Left ventricle myocardium inferior (tissue), 1 donor: ENCODE data around the gene TBL1X. TPM values are rescaled to one million over a fixed set of nuclear protein-coding genes. Genes with fewer than 3 reads are reported as not detected.

Source experiments
- DNase-seq: peaks from one replicate; pipeline ENCODE4 v3.0.0-alpha.2; 2020
- H3K27ac ChIP-seq: fragments of 200-600 bp; replicated peaks from 2 replicates; pipeline ENCODE4 v1.8.0; 2021
- H3K27me3 ChIP-seq: fragments of 200-600 bp; 2 replicates; pipeline ENCODE4 v1.8.0; 2021; ENCODE audit warnings: low read depth
- H3K36me3 ChIP-seq: fragments of 200-600 bp; 2 replicates; pipeline ENCODE4 v1.8.0; 2021
- H3K4me1 ChIP-seq: fragments of 200-600 bp; 2 replicates; pipeline ENCODE4 v1.8.0; 2021
- H3K4me3 ChIP-seq: fragments of 200-600 bp; 2 replicates; pipeline ENCODE4 v1.8.0; 2021; ENCODE audit warnings: mild to moderate bottlenecking, moderate library complexity
- H3K9me3 ChIP-seq: fragments of 200-600 bp; replicated peaks from 2 replicates; pipeline ENCODE4 v1.8.0; 2021
- CTCF ChIP-seq: fragments of 200-600 bp; IDR thresholded peaks from 2 replicates; pipeline ENCODE4 v1.8.0; 2021; ENCODE audit warnings: antibody characterized with exemption, mild to moderate bottlenecking, borderline replicate concordance
- intact Hi-C: fragments of 100-400 bp; cut with micrococcal nuclease; formaldehyde crosslinking; loops from one replicate; pipeline ENCODE4 v1.11.0; 2022
- total RNA-seq: library from RNA; stranded (reverse); fragmentation: NEBNext Ultra II Directional; extraction: Animal tissue kit (Norgen Biotek cat#: 25700); gene quantifications from one replicate; pipeline ENCODE4 v1.2.1, GENCODE V29; 2021
- donor health status: DM: no; HTN: yes; CAD: no; lungs with severe emphysema.

TBL1X gene
- total RNA-seq, 1 donor from 2014 or later: 9.4 TPM

- Histone ChIP-seq H3K4me1 (peaks cover 23% of the 10 kb centered on the region), H3K36me3 (no peaks in the 10 kb centered on the region), H3K4me3 (no peak overlapping the region), H3K27ac (peak overlapping the region; percentile 59), H3K27me3 (no peaks in the 10 kb centered on the region), H3K9me3 (no peaks in the 10 kb centered on the region)
- no peak for DNase-seq
- intact Hi-C loops: no loop called here
- TF ChIP-seq CTCF: no peak
Measured at GRCh38 chrX:9647431-9647830, 182.6 kb downstream of the TBL1X start.

GRCh38 chrX:9650091-9650490 lies 185.2 kb downstream of the TBL1X start:
- no peak for DNase-seq
- Histone ChIP-seq H3K4me1 (peaks cover 17% of the 10 kb centered on the region), H3K9me3 (no peaks in the 10 kb centered on the region), H3K4me3 (no peak overlapping the region), H3K36me3 (no peaks in the 10 kb centered on the region), H3K27ac (no peak overlapping the region), H3K27me3 (no peaks in the 10 kb centered on the region)
- intact Hi-C loops: no loop called here
- no peak for TF ChIP-seq CTCF

- peaks cover 20% of the 10 kb centered on the region for H3K4me1 ChIP-seq
- no peaks in the 10 kb centered on the region for H3K27me3 ChIP-seq
- H3K4me3 ChIP-seq: no peak overlapping the region
- intact Hi-C loops: no loop called here
- DNase-seq: peak; percentile 45
- no peaks in the 10 kb centered on the region for H3K36me3 ChIP-seq
- TF ChIP-seq CTCF: no peak
- H3K9me3 ChIP-seq: no peaks in the 10 kb centered on the region
- no peak overlapping the region for H3K27ac ChIP-seq
Measured at GRCh38 chrX:9651737-9652136, 186.9 kb downstream of the TBL1X start.

- TF ChIP-seq CTCF: no peak
- Histone ChIP-seq H3K4me3 (no peak overlapping the region), H3K27ac (no peak overlapping the region), H3K9me3 (no peaks in the 10 kb centered on the region), H3K27me3 (no peaks in the 10 kb centered on the region), H3K36me3 (no peaks in the 10 kb centered on the region), H3K4me1 (peaks cover 7% of the 10 kb centered on the region)
- no peak for DNase-seq
- intact Hi-C loops: no loop called here
Measured at GRCh38 chrX:9654929-9655328, 190.1 kb downstream of the TBL1X start.

GRCh38 chrX:9656277-9656676 lies 191.4 kb downstream of the TBL1X start:
- TF ChIP-seq CTCF: no peak

GRCh38 chrX:9656871-9657270 lies 192.0 kb downstream of the TBL1X start:
- no peak for DNase-seq
- Histone ChIP-seq H3K4me3 (no peak overlapping the region), H3K27me3 (no peaks in the 10 kb centered on the region), H3K36me3 (no peaks in the 10 kb centered on the region), H3K27ac (peak overlapping the region; percentile 44), H3K9me3 (no peaks in the 10 kb centered on the region), H3K4me1 (peaks cover 3% of the 10 kb centered on the region)
- no peak for TF ChIP-seq CTCF
- intact Hi-C loops: no loop called here

More at GRCh38 chrX:9656277-9656676, 191.4 kb downstream of the TBL1X start:
- Histone ChIP-seq H3K9me3 (no peaks in the 10 kb centered on the region), H3K4me1 (peaks cover 3% of the 10 kb centered on the region), H3K27me3 (no peaks in the 10 kb centered on the region), H3K4me3 (no peak overlapping the region), H3K36me3 (no peaks in the 10 kb centered on the region), H3K27ac (peak overlapping the region; percentile 44)
- intact Hi-C loops: no loop called here
- DNase-seq: no peak
